Keratinocyte (primary cell): ENCODE data around the gene AHSP. TPM values are rescaled to one million over a fixed set of nuclear protein-coding genes. Genes with fewer than 3 reads are reported as not detected.

Experiments used
- DNase-seq: peaks from one replicate; pipeline ENCODE4 v3.0.0-alpha.2; 2011; ENCODE audit warnings: low read depth, missing footprints, low spot score
- FAIRE-seq: peaks from 2 replicates; lab custom pipeline; 2011; peaks lifted over from hg19 to GRCh38; lab: Jason Lieb, UNC
- H2AFZ ChIP-seq: 2 replicates; pipeline ENCODE4 v1.6.0; 2012; ENCODE audit warnings: low read length, control low read depth, inconsistent platforms; ENCODE audit not compliant: control insufficient read depth
- H3K27ac ChIP-seq: 2 replicates; pipeline ENCODE4 v1.5.1; 2011; ENCODE audit warnings: low read length; ENCODE audit not compliant: control insufficient read depth, insufficient read depth
- H3K27me3 ChIP-seq: 3 replicates; pipeline ENCODE4 v1.6.0; 2011; ENCODE audit warnings: low read length; ENCODE audit not compliant: control insufficient read depth, insufficient read depth; ENCODE audit errors: extremely low read depth
- H3K36me3 ChIP-seq, 2 experiments: 2 replicates in 1 of 2; 3 replicates in 1 of 2; pipeline ENCODE4 v1.5.1; 2011; ENCODE audit warnings: low read length in 2 of 2, mild to moderate bottlenecking in 1 of 2; ENCODE audit not compliant: control insufficient read depth in 2 of 2, insufficient read depth in 2 of 2; ENCODE audit errors: extremely low read depth in 1 of 2
- H3K4me1 ChIP-seq: 3 replicates; pipeline ENCODE4 v1.5.1; 2011; ENCODE audit warnings: low read length; ENCODE audit not compliant: control insufficient read depth, insufficient read depth; ENCODE audit errors: extremely low read depth
- H3K4me2 ChIP-seq: 3 replicates; pipeline ENCODE4 v1.6.0; 2011; ENCODE audit warnings: low read depth, low read length; ENCODE audit not compliant: control insufficient read depth, insufficient read depth; ENCODE audit errors: extremely low read depth
- H3K4me3 ChIP-seq, 3 experiments: fragments of 200-600 bp in 1 of 3; sonication (generic) in 1 of 3; 2 replicates in 2 of 3; 3 replicates in 1 of 3; pipeline ENCODE4 v1.5.1; 2011 to 2016; ENCODE audit warnings: low read length in 3 of 3, mild to moderate bottlenecking in 3 of 3, control low read depth in 2 of 3, inconsistent platforms in 1 of 3, low read depth in 1 of 3, mixed read lengths in 1 of 3, mixed run types in 1 of 3, moderate library complexity in 1 of 3; ENCODE audit not compliant: control insufficient read depth in 2 of 3, insufficient read depth in 2 of 3; ENCODE audit errors: extremely low read depth in 1 of 3
- H3K79me2 ChIP-seq: 2 replicates; pipeline ENCODE4 v1.6.0; 2012; ENCODE audit warnings: low read length; ENCODE audit not compliant: control insufficient read depth, insufficient read depth
- H3K9ac ChIP-seq: 3 replicates; pipeline ENCODE4 v1.6.0; 2011; ENCODE audit warnings: low read length; ENCODE audit not compliant: control insufficient read depth, insufficient read depth; ENCODE audit errors: extremely low read depth
- H3K9me1 ChIP-seq: 3 replicates; pipeline ENCODE4 v1.6.0; 2011; ENCODE audit warnings: low read length; ENCODE audit not compliant: control insufficient read depth, insufficient read depth; ENCODE audit errors: extremely low read depth
- H3K9me3 ChIP-seq: 2 replicates; pipeline ENCODE4 v1.5.1; 2012; ENCODE audit warnings: low read depth, low read length; ENCODE audit not compliant: control insufficient read depth
- H4K20me1 ChIP-seq: 3 replicates; pipeline ENCODE4 v1.6.0; 2011; ENCODE audit warnings: low read length; ENCODE audit not compliant: control insufficient read depth, insufficient read depth; ENCODE audit errors: extremely low read depth
- CTCF ChIP-seq, 3 experiments: IDR thresholded peaks in 1 of 3; conservative IDR thresholded peaks in 1 of 3; optimal IDR thresholded peaks in 1 of 3; 2 replicates in 2 of 3; 3 replicates in 1 of 3; pipeline versions ENCODE3 to v1.5.1; 2011; ENCODE audit warnings: low read length in 3 of 3, mild to moderate bottlenecking in 3 of 3, moderate library complexity in 2 of 3, control low read depth in 1 of 3, inconsistent platforms in 1 of 3; ENCODE audit not compliant: insufficient read depth in 2 of 3; ENCODE audit errors: extremely low read depth in 1 of 3
- EZH2 ChIP-seq: IDR thresholded peaks from one replicate; pipeline ENCODE4 v1.6.1; 2012; ENCODE audit warnings: inconsistent platforms, mild to moderate bottlenecking, low read length, moderate library complexity
- dilution Hi-C: fragments of 300-500 bp; cut with MboI; formaldehyde crosslinking; loops from one replicate; pipeline ENCODE4 v1.7.0; 2020; ENCODE audit warnings: low sequenced_read_pairs; ENCODE audit not compliant: extremely low pct_ligation_motif_present
- polyA plus RNA-seq, 5 experiments: library from polyadenylated mRNA; depleted of rRNA in 3 of 5; stranded (reverse) in 3 of 5; stranded (forward) in 1 of 5; unstranded in 1 of 5; fragments of >200 nt; gene quantifications; 1 replicate in 1 of 5; 2 replicates in 3 of 5; 3 replicates in 1 of 5; pipeline versions ENCODE4 v1.2.1 to v1.2.3, GENCODE V29; 2011 to 2012; ENCODE audit warnings: missing spikeins in 2 of 5, low read depth in 1 of 5, low replicate concordance in 1 of 5

The AHSP gene
- polyA plus RNA-seq, 1 donor (not counting 4 experiments of a cell fraction or from before 2014, with no cell fraction given): not detected

GRCh38 chr16:31507617-31507928 is 20.1 kb upstream of the AHSP start:
- FAIRE-seq: no peak
- Histone ChIP-seq H3K9ac (peak overlapping the region; percentile 89), H3K27ac (peak overlapping the region; percentile 83), H3K9me3 (no peaks in the 10 kb centered on the region), H3K9me1 (no peaks in the 10 kb centered on the region), H4K20me1 (no peaks in the 10 kb centered on the region), H3K4me3 (peak overlapping the region; percentile 88 to 96 (median 89)), H2AFZ (peak overlapping the region; percentile 73), H3K27me3 (no peaks in the 10 kb centered on the region), H3K36me3 (peaks cover 3 to 4% of the 10 kb centered on the region in 2 experiments), H3K79me2 (peaks cover 8% of the 10 kb centered on the region), H3K4me1 (peaks cover 7% of the 10 kb centered on the region), H3K4me2 (peak overlapping the region; percentile 79)
- TF ChIP-seq EZH2: no peak
- TF ChIP-seq CTCF (optimal IDR thresholded peaks at IDR 0.05 in 1 of 3, IDR thresholded peaks at IDR 0.05 in 1 of 3, conservative IDR thresholded peaks at IDR 0.05 in 1 of 3; ENCODE audit: extremely low read depth in 1 of 3, insufficient read depth in 2 of 3, low read length in 3 of 3): no peak
- dilution Hi-C loops: no loop called here
- no peak for DNase-seq

- dilution Hi-C loops: no loop called here
- no peaks in the 10 kb centered on the region for H4K20me1 ChIP-seq
- no peaks in the 10 kb centered on the region for H3K9me3 ChIP-seq
- H3K27ac ChIP-seq: peak within 1 kb of the TSS; percentile 83
- FAIRE-seq: no peak
- TF ChIP-seq CTCF (optimal IDR thresholded peaks at IDR 0.05 in 1 of 3, IDR thresholded peaks at IDR 0.05 in 1 of 3, conservative IDR thresholded peaks at IDR 0.05 in 1 of 3; ENCODE audit: extremely low read depth in 1 of 3, insufficient read depth in 2 of 3, low read length in 3 of 3) (no peak), EZH2 (no peak)
- peaks cover 8% of the 10 kb centered on the region for H3K79me2 ChIP-seq
- no peaks in the 10 kb centered on the region for H3K27me3 ChIP-seq
- no peaks in the 10 kb centered on the region for H3K9me1 ChIP-seq
- peak within 1 kb of the TSS; percentile 79 for H3K4me2 ChIP-seq
- H2AFZ ChIP-seq: peak within 1 kb of the TSS; percentile 73
- DNase-seq: no peak
- peak within 1 kb of the TSS; percentile 89 for H3K9ac ChIP-seq
- H3K4me3 ChIP-seq: peak within 1 kb of the TSS; percentile 88 to 96 (median 89)
- H3K4me1 ChIP-seq: peaks cover 7% of the 10 kb centered on the region
- H3K36me3 ChIP-seq: peaks cover 3 to 4% of the 10 kb centered on the region in 2 experiments
These were observed 19.6 kb upstream of the AHSP start, which contains the start of gene RUSF1 for GRCh38 chr16:31507929-31508705. RUSF1 (minus strand) TSS chr16:31508391; CDS start chr16:31508373, 18 bp downstream.
